Measurements from ENCODE around the gene TUG1. TPM values are rescaled to one million over a fixed set of nuclear protein-coding genes. Genes with fewer than 3 reads are reported as not detected.
A peak's percentile ranks its signal among the peaks of the same experiment; 100 is the strongest.

The TUG1 gene
- 112 TPM for total RNA-seq (ENCODE audit: unreplicated experiment)
- long read RNA-seq, full-length matches to known transcripts, result 2 of 6 reads
- long read RNA-seq, partial matches to known transcripts, result 0 of 6 reads
- long read RNA-seq, other reads (novel, unspliced or antisense), result 4 of 6 reads

- Mint-ChIP-seq H3K27ac (ENCODE audit: unreplicated experiment) (peak within 1 kb of the TSS; percentile 94), H3K4me1 (ENCODE audit: low read depth, unreplicated experiment) (peaks cover 19% of the 10 kb centered on the region), H3K4me3 (ENCODE audit: unreplicated experiment) (peak within 1 kb of the TSS; percentile 90), H3K36me3 (ENCODE audit: unreplicated experiment) (peaks cover 29% of the 10 kb centered on the region), H3K9me3 (ENCODE audit: unreplicated experiment) (peaks cover 8% of the 10 kb centered on the region), H3K27me3 (ENCODE audit: unreplicated experiment) (peaks cover 7% of the 10 kb centered on the region)
- DNase-seq, result peak; percentile 98
- TF ChIP-seq, protein P1, sequence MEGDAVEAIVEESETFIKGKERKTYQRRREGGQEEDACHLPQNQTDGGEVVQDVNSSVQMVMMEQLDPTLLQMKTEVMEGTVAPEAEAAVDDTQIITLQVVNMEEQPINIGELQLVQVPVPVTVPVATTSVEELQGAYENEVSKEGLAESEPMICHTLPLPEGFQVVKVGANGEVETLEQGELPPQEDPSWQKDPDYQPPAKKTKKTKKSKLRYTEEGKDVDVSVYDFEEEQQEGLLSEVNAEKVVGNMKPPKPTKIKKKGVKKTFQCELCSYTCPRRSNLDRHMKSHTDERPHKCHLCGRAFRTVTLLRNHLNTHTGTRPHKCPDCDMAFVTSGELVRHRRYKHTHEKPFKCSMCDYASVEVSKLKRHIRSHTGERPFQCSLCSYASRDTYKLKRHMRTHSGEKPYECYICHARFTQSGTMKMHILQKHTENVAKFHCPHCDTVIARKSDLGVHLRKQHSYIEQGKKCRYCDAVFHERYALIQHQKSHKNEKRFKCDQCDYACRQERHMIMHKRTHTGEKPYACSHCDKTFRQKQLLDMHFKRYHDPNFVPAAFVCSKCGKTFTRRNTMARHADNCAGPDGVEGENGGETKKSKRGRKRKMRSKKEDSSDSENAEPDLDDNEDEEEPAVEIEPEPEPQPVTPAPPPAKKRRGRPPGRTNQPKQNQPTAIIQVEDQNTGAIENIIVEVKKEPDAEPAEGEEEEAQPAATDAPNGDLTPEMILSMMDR (IDR thresholded peaks at IDR 0.05; ENCODE audit: partially characterized antibody, unreplicated experiment), result no peak
Observed at GRCh38 chr22:30968924-30969531, at the start of gene TUG1. TSS of gene TUG1 (plus strand) at chr22:30969265.

- Mint-ChIP-seq H3K36me3 (ENCODE audit: unreplicated experiment) (peaks cover 5% of the 10 kb centered on the region), H3K9me3 (ENCODE audit: unreplicated experiment) (peaks cover 3% of the 10 kb centered on the region), H3K4me1 (ENCODE audit: low read depth, unreplicated experiment) (peaks cover 3% of the 10 kb centered on the region), H3K4me3 (ENCODE audit: unreplicated experiment) (no peak overlapping the region), H3K27ac (ENCODE audit: unreplicated experiment) (no peak overlapping the region), H3K27me3 (ENCODE audit: unreplicated experiment) (no peaks in the 10 kb centered on the region)
- TF ChIP-seq, protein P1 (IDR thresholded peaks at IDR 0.05; ENCODE audit: partially characterized antibody, unreplicated experiment), result no peak
- DNase-seq, result no peak
Observed at GRCh38 chr22:30919973-30920372, 49.1 kb upstream of the TUG1 start.

GRCh38 chr22:30920407-30920806 is 48.7 kb upstream of the TUG1 start:
- TF ChIP-seq, protein P1 (IDR thresholded peaks at IDR 0.05; ENCODE audit: partially characterized antibody, unreplicated experiment), result peak; percentile 95
- H3K4me1 Mint-ChIP-seq (ENCODE audit: low read depth, unreplicated experiment), result peaks cover 3% of the 10 kb centered on the region
- peak; percentile 90 for DNase-seq
- peaks cover 5% of the 10 kb centered on the region for H3K36me3 Mint-ChIP-seq (ENCODE audit: unreplicated experiment)
- no peak overlapping the region for H3K4me3 Mint-ChIP-seq (ENCODE audit: unreplicated experiment)
- H3K9me3 Mint-ChIP-seq (ENCODE audit: unreplicated experiment), result peaks cover 2% of the 10 kb centered on the region
- no peak overlapping the region for H3K27ac Mint-ChIP-seq (ENCODE audit: unreplicated experiment)
- no peaks in the 10 kb centered on the region for H3K27me3 Mint-ChIP-seq (ENCODE audit: unreplicated experiment)

GRCh38 chr22:30921108-30921507 is 48.0 kb upstream of the TUG1 start:
- peaks cover 2% of the 10 kb centered on the region for H3K9me3 Mint-ChIP-seq (ENCODE audit: unreplicated experiment)
- no peak overlapping the region for H3K4me3 Mint-ChIP-seq (ENCODE audit: unreplicated experiment)
- peaks cover 5% of the 10 kb centered on the region for H3K36me3 Mint-ChIP-seq (ENCODE audit: unreplicated experiment)
- TF ChIP-seq, protein P1 (IDR thresholded peaks at IDR 0.05; ENCODE audit: partially characterized antibody, unreplicated experiment), result no peak
- DNase-seq, result no peak
- no peaks in the 10 kb centered on the region for H3K27me3 Mint-ChIP-seq (ENCODE audit: unreplicated experiment)
- peaks cover 3% of the 10 kb centered on the region for H3K4me1 Mint-ChIP-seq (ENCODE audit: low read depth, unreplicated experiment)
- no peak overlapping the region for H3K27ac Mint-ChIP-seq (ENCODE audit: unreplicated experiment)

DNA sequence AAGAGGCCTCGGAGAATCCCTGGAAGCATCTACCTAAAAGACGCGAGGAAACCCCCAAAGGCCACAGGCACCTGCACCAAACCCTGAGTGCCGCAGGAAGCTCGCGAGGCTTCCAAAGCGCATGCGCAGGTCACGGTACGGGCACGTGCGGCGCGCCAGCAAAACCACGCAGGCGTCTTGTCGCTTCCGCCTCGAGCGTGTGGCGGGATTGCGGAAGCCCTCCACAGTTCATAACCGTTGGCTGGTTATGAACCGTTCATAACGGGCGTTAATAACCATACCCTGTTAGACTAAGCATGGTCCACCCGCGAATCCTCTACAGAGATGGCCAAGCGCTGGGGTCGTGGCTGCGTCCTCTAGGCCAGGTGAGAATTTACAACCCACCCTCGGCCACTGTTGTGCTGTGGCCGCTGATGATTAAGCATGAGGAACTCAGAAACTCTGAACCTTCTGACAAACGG is 46.9 kb upstream of the TUG1 start:
- Mint-ChIP-seq H3K36me3 (ENCODE audit: unreplicated experiment) (no peaks in the 10 kb centered on the region), H3K4me1 (ENCODE audit: low read depth, unreplicated experiment) (peaks cover 3% of the 10 kb centered on the region), H3K27ac (ENCODE audit: unreplicated experiment) (no peak overlapping the region), H3K9me3 (ENCODE audit: unreplicated experiment) (peaks cover 2% of the 10 kb centered on the region), H3K4me3 (ENCODE audit: unreplicated experiment) (no peak overlapping the region), H3K27me3 (ENCODE audit: unreplicated experiment) (peaks cover 3% of the 10 kb centered on the region)
- DNase-seq, result no peak
- TF ChIP-seq, protein P1 (IDR thresholded peaks at IDR 0.05; ENCODE audit: partially characterized antibody, unreplicated experiment), result no peak
